ENCODE data around the gene USP40. TPM values are rescaled to one million over a fixed set of nuclear protein-coding genes. Genes with fewer than 3 reads are reported as not detected.
A peak's percentile ranks its signal among the peaks of the same experiment; 100 is the strongest.

Gene USP40
- total and polyA plus RNA-seq, 10 donors: 11.4 to 57.3 (median 38.1) TPM

- Histone ChIP-seq H3K4me3 (no peak overlapping the region), H3K36me3 (peaks cover 0 to 60% (median 11%) of the 10 kb centered on the region in 6 donors), H3K9me3 (no peaks in the 10 kb centered on the region), H3K27me3 (replicated peaks in 1 of 7) (no peaks in the 10 kb centered on the region), H3K4me1 (no peaks in the 10 kb centered on the region), H3K27ac (no peak overlapping the region)
- DNase-seq: no peak
- intact Hi-C loops (cut with DNase I; ENCODE audit: low total_unique reads): no loop called here
- TF ChIP-seq POLR2AphosphoS5 (IDR thresholded peaks at IDR 0.05) (no peak), POLR2A (IDR thresholded peaks at IDR 0.05) (no peak), CTCF (IDR thresholded peaks at IDR 0.05 in 8 of 11, conservative IDR thresholded peaks at IDR 0.05 in 3 of 11) (no peak)
Observed at GRCh38 chr2:233535271-233535670, 31.3 kb downstream of the USP40 start.

- Histone ChIP-seq H3K27me3 (replicated peaks in 1 of 7) (no peaks in the 10 kb centered on the region), H3K9me3 (no peaks in the 10 kb centered on the region), H3K4me1 (no peaks in the 10 kb centered on the region), H3K27ac (no peak overlapping the region), H3K4me3 (no peak overlapping the region), H3K36me3 (peaks cover 0 to 61% (median 11%) of the 10 kb centered on the region in 6 donors)
- no peak for TF ChIP-seq POLR2AphosphoS5 (IDR thresholded peaks at IDR 0.05)
- intact Hi-C loops (cut with DNase I; ENCODE audit: low total_unique reads): no loop called here
- 91 to 100% (median 96%) methylated on average over 1 of the region's 1 CpG for WGBS, 5 donors
- no peak for DNase-seq
Observed at GRCh38 chr2:233532971-233533370, 33.6 kb downstream of the USP40 start.

GRCh38 chr2:233531955-233532354 is 34.6 kb downstream of the USP40 start:
- H3K9me3 ChIP-seq: no peaks in the 10 kb centered on the region
- no peak for DNase-seq
- TF ChIP-seq POLR2A (IDR thresholded peaks at IDR 0.05) (no peak), CTCF (IDR thresholded peaks at IDR 0.05 in 8 of 11, conservative IDR thresholded peaks at IDR 0.05 in 3 of 11) (no peak), POLR2AphosphoS5 (IDR thresholded peaks at IDR 0.05) (no peak)
- H3K4me3 ChIP-seq: no peak overlapping the region
- H3K27me3 ChIP-seq (replicated peaks in 1 of 7): no peaks in the 10 kb centered on the region
- 72 to 78% (median 75%) methylated on average over 6 of the region's 6 CpGs for WGBS, 5 donors
- intact Hi-C loops (cut with DNase I; ENCODE audit: low total_unique reads): no loop called here
- H3K27ac ChIP-seq: peak overlapping the region in 2 of 8 donors; percentile 23 to 31
- H3K4me1 ChIP-seq: no peaks in the 10 kb centered on the region
- H3K36me3 ChIP-seq: peaks cover 0 to 60% (median 11%) of the 10 kb centered on the region in 6 donors

- no peaks in the 10 kb centered on the region for H3K9me3 ChIP-seq
- no peak overlapping the region for H3K4me3 ChIP-seq
- 77 to 92% (median 89%) methylated on average over 1 of the region's 1 CpG for WGBS, 5 donors
- no peak for DNase-seq
- no peaks in the 10 kb centered on the region for H3K4me1 ChIP-seq
- no peaks in the 10 kb centered on the region for H3K27me3 ChIP-seq (replicated peaks in 1 of 7)
- TF ChIP-seq CTCF (IDR thresholded peaks at IDR 0.05 in 8 of 11, conservative IDR thresholded peaks at IDR 0.05 in 3 of 11) (no peak), POLR2A (IDR thresholded peaks at IDR 0.05) (no peak), POLR2AphosphoS5 (IDR thresholded peaks at IDR 0.05) (no peak)
- intact Hi-C loops (cut with DNase I; ENCODE audit: low total_unique reads): no loop called here
- H3K36me3 ChIP-seq: peaks cover 0 to 64% (median 15%) of the 10 kb centered on the region in 6 donors
- no peak overlapping the region for H3K27ac ChIP-seq
Observed at GRCh38 chr2:233530381-233530780, 36.2 kb downstream of the USP40 start.

- Histone ChIP-seq H3K9me3 (no peaks in the 10 kb centered on the region), H3K27me3 (replicated peaks in 1 of 7) (no peaks in the 10 kb centered on the region), H3K4me3 (no peak overlapping the region), H3K27ac (no peak overlapping the region), H3K4me1 (no peaks in the 10 kb centered on the region), H3K36me3 (peaks cover 0 to 66% (median 13%) of the 10 kb centered on the region in 6 donors)
- intact Hi-C loops (cut with DNase I; ENCODE audit: low total_unique reads): no loop called here
- WGBS, 5 donors: 94 to 99% (median 98%) methylated on average over 10 of the region's 10 CpGs
- DNase-seq: no peak
- TF ChIP-seq POLR2A (IDR thresholded peaks at IDR 0.05) (no peak), CTCF (IDR thresholded peaks at IDR 0.05 in 8 of 11, conservative IDR thresholded peaks at IDR 0.05 in 3 of 11) (no peak), POLR2AphosphoS5 (IDR thresholded peaks at IDR 0.05) (no peak)
Observed at GRCh38 chr2:233528182-233528581, 38.4 kb downstream of the USP40 start.

Data from spleen (tissue), 11 donors.